Stimulated activated CD4-positive, alpha-beta T cell treated with anti-CD3 and anti-CD28 coated beads, Interleukin-12 subunit alpha, Interleukin-12 subunit beta, amount 100 ng/mL, for 4 hours (primary cell): Measurements from ENCODE around the gene YAP1.
A peak's percentile ranks its signal among the peaks of the same experiment; 100 is the strongest.
"Not testable (repeated sequence)": the region's sequence is repeated elsewhere in the genome, so short reads cannot be mapped to it uniquely, and the experiment has no call there.

Experiments
- DNase-seq: peaks from one replicate; pipeline ENCODE4 v3.0.0-alpha.2; 2020

Gene YAP1

DNA sequence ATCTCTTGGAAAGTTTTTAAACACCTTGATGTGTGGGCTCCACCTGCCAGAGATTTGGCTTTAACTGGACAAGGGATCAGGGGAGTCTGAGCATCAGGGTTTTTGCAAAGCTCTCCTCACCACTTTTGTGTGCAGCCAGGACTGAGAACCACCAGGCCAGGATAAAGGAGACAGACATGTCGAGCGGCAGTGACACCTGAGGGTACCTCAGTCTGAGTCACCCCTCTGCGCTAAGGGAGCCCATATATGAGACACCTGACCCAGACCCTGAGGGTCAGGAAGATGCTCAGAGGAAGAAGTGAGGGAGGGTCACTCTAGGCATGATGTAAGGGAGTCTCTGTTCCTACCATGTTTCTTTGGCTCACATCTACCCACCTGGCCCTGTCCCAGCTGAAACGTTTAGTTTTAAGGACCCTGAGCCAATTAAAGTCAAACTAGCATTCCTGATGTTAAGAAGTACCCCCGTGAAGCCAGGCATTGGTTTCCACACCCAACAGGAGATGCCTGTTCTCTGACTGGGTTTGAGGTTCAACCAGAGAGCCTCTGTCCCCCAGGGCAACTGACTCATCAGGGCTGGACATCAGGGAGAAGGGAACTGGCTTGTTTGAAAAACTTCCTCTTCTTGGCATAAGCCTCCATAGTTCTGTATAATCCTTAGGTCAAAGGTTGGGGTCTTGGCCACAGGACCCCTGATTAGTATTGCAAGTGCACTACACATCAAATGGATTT lies 134.6 kb downstream of the YAP1 start:
- DNase-seq: no peak

DNA sequence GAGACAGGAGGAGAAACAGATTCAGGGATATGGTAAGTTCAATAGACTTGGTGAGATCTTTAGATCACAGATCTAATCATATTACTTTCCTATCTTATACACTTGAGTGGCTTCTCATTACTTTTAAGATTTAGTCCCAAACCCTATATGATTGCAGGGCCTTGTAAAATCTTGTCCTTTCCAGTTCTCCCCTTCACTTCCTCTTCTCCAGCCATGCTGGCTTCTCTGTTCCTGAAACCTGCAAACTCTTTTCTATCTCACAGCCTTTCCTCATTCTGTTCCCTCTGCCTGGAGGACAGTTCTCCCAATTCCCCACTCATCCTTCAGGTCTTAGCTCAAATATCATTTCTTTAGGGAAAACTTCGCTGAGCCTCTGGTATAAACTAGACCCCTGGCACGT lies 141.2 kb downstream of the YAP1 start:
- no peak for DNase-seq

DNA sequence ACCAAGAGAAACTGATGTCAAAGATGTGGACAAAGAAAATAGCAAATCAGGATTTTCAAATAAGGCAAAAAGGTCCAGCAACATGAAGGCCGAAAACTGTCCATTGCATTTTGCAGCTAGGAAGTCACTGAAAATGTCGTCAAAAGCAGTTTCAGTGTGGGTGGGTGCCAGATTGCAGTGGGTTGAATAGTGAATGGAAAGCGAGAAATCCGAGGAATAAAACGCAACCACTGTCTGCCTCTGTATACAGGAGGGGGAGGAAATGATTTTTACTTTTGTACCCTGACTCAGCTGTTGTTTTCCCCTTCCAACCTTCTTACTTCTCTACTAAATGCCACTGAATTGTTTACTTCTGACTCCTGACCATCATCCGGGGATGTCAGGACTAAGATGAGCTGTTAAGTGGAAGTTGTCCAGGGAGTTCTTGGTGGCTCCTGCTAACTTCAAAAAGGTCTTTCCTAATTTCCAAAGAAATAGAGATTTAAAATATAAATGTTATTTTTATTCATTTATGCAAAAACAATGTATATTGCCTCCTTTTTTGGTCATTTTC lies 142.2 kb downstream of the YAP1 start:
- DNase-seq: no peak

DNA sequence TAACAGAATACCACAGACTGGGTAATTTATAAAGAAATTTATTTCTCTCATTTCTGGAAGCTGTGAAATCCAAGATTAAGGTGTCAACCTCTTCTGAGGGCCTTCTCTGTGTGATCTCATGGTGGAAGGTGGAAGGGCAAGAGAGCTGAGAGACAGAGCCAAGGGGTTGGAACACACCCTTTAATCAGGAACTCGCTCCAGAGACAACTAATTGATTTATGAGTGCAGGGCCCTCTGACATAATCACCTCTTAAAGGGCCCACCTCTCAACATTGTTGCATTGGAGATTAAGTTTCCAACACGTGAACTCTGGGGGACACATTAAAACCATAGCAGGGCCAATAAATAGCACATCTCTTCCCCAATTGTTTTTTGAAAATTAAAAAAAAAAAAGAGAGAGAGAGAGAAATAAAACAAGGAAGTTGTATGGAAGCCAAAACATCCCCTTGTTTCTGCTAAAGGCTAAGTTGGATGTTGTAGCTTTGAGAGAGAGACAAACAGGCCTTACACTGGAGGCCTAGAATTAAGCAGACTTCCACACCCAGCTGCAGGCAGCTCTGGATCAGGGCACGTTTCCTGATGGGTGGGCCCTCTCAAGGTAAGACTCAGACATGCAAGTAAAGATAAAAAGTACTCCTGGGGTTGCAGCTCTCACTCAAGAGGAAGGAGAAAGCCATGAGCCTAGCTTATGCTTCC lies 142.9 kb downstream of the YAP1 start:
- DNase-seq: no peak

DNA sequence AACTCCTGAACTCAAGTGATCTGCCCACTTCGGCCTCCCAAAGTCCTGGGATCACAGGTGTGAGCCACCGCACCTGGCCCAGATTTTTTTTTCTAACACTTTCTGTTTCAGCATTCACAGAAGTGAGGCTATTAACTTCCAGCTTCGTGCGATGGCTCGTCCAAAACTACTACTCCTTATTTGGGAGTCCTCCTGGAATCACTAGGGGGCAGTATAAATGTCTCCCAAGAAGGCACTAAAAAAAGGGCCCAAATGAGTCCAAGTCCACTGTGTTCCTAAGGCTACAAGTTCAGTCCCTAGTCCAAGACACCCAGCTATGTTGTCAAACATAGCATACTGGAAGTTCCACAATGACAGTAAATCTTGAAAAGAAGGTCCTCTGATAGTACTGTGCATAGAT lies 143.8 kb downstream of the YAP1 start:
- no peak for DNase-seq

DNA sequence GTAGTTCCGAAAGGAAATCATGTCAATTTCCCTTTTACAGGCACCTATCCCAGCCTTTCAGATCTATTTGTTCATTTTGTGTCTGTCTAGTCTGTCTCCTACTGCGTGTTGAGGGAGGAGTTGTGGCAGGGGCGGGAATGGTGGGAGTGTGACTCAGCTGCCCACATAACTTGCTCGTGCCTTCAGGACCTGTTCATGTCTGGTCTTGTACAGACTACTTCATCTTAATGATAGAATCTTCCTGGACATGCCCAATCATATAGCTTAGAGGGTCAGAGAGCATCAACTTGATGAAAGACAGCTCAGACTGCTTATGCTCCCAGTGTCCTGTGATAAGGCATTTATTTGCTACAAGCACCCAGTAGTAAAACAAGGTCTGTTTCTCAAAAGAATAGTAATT lies 146.0 kb downstream of the YAP1 start:
- DNase-seq: no peak

DNA sequence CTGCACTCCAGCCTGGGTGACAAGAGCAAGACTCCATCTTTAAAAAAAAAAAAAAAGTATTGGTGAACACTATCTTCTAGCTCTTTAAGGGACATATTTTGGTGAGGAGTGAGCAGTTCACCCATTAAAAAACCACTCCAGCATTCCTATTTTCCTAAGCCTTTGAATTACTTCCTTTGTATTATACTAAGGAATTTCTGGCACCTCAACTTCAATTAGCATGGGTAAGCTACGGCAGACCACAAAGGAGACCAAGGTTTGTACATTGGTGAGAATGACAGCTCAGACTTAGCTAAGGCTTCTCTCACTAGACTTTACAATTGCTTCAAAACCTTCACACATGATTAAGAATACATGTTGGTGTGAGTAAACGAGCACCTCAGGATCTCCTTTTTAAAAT lies 150.0 kb downstream of the YAP1 start:
- no peak for DNase-seq

DNA sequence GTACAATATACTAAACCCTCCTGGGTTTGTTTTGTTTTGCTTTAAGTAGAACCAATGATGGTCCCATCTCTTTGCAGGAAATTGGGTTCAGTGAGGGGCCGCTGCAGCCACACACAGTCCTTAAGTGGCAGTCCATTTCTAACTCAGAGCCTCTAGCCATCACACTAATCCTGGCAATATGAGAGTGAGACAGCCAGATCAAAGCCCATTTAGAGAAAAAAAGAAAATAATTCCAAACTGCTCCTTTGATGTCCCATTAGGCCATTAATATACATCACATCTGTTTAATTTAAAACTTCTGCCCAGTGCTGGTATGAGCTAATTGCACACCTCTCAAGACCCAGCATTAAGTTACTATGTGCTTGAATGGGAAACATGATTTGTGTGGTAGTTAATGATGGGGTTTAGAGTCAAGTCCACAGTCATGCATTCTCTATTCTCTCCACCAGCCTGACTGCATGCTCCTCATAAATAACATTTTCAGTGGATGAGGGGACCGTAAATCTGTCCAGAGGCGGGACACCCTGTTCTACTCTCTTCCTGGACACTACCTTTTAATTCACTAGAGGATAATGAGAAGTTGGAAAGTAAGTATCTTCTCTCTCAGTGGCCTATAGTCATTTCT lies 153.2 kb downstream of the YAP1 start:
- no peak for DNase-seq

DNA sequence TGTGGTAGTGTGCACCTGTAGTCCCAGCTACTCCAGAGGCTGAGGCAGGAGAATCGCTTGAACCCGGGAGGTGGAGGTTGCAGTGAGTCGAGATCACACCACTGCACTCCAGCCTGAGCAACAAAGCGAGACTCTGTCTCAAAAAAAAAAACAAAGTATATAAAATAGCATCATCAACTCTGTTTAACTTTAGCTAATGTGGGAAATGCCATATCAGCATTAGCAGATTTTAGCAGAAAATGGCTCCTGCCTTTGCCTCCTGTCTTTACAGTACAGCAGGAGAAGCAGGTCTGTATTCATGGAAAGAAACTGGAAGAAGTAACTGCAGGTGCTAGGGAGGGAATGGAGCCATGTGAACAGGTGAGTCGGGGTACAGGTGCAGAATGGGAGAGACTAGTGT lies 154.5 kb downstream of the YAP1 start:
- DNase-seq: not testable (repeated sequence)

DNA sequence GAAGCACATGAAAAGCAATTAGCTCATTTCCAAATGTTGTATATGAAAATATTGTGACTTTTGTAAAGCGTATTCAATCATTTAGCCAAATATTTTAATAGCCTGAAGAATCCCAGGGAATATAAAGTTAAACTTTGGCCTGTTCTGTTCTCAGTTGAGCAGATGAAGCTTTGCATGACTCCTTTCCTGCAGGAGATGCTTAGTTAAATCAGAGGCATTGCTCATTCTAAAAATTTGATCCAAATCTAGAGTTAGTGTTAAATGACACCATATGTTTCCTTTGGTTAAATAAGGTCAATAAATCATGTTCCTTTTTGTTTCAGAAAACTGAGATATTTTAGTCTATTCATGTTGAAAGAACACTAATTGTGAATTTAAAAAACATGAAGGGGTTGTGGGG lies 155.9 kb downstream of the YAP1 start:
- DNase-seq: no peak

DNA sequence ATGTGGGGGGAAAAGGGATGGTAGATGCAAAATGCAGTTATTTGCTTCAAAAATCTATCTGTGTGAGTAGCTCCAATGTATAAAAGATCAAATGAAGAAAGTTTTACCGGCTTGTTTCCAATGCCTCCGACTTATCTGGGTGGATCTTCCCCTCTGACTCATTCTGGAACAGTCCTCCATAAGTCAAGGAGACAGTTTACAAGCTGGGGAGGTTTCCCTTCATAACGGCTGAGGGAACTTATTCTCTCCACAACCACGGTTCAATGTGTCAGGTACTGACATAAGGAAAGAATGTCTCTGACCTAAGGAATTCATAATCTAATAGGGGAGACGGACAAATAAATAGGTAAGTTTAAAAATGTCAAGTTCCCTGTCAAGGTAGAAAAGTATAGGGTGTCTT lies 157.4 kb downstream of the YAP1 start:
- DNase-seq: no peak

DNA sequence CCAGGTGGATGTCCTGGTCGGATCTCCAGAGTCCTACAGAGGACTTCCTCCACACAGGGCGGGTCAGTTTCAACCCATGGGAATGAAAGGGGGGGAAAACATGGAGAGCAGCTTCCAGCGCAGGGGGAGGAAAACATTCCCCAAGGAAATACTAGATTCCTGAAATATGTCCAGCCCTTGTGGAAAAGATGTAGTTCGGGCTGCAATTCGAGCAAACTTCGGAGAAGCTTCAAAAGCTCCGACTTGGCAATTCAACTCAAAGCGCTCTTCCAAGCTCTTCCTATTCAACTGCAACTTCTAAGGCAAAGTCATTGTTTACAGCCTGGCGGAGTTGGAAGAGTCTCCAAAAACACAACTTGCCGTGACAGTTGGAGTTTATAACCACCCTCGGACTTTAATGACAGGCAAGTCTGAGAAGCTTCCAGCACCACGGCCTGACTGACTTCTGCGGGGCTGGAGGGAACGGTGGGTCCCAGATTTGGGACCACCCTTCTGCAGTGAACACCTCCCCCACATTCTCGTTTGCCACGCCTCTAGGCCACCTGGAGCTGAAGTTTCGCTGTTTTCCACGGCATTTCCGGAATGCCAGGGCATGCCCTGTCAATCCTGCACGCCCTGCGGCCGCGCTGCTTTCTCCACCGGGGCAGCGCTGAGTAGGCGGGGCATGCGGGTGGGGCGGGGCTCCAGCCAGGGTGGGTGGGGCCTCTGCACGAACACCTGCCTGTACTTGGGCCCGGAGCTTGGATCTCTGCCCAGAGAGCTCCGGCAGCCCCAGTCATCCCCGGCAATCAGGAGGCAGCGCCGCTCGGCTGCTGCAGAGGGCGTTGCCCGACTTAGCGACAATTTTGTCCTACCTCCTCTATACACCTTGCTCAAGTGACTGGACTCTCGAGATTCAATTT lies 158.1 kb downstream of the YAP1 start:
- DNase-seq: peak; percentile 75

DNA sequence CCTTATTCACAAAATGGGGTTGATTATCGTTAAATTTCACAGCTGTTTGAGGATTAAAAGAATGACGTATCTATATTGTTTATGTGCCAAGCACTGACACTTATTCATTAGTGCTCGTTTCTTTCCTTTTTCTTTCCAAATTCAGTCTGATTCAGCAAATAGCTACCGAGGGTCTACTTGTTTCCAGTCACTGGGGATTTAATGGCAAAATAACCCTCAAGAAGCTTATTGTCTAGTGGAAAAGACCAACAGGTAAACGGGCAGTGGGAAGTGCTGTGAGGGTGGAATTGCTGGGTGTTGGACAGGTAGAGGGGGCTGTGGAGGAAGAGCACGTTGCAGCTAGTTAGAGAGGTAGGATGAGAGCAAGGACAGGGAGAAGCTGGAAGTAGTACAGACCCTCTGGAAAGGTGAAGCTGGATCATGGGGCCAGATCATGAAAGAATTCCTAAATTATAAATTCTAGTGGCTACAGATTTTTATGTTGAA lies 158.8 kb downstream of the YAP1 start:
- DNase-seq: no peak

DNA sequence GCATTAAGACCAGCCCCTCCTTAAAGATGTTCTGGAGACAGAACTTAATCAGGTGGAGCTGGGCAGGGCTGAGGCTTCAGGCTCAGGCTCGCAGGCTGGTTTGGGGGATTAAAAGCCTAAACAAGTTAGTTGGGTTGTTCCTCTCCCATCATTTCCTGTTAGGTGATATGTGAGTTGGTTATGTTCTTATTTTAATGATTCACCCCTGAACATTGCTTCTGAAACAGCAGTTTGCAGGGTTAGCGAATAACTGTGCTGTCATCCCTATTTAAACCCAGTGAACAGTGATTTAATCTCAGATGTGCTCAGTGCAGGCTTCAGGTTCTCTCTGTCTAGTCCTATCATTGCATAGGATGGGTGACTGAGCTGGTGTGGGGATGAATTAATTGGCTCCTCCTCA lies 159.7 kb downstream of the YAP1 start:
- DNase-seq: no peak

DNA sequence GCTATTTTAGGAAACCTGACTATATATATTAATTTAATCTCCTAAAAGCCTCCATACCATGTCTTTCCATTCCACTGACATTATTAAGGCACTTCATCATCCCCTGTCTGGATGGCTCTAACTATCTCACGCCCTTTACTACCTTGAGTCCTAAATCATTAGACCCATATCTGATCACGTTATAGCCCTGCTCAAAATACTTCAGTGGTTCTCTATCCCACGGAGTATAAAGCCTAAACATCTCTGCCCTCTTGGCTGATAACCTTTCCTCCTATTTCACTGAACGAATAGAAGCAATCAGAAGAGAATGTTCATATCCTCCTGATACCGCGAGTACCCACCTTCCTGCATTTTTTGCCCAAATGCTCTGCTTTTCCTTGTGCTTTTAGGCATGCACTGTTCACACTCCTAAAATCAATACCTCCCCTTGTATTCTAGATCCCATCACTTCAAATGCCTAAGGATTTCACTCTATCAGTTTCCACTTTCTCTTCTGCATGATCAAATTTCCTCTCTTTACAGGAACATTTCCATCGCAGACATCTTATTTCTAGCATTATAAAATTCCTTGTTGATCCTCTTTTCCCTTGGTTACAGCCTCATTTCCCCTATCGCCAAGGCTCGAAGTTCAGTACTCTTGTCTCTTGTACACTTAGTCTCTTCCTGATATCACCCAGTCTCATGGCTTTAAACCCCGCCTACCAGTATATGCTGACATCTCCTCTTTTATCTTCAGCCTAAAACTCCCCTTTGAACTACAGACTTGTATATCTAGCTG lies 162.0 kb downstream of the YAP1 start:
- DNase-seq: no peak

DNA sequence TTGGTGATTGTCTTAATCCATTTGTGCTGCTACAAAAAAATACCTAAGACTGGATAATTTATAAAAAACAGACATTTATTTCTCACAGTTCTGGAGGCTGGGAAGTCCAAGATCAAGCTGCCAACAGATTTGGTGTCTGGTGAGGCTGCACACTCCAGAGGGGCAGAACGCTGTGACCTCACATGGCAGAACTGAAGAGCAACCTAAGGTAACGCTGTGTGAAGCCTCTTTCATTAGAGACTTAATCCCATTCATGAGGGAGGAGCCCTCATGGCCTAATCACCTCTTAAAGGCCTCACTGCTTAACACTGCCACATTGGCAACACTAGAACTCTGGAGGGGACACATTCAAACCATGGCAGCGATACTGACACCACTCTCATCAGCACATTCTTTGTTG lies 164.4 kb downstream of the YAP1 start:
- DNase-seq: no peak

DNA sequence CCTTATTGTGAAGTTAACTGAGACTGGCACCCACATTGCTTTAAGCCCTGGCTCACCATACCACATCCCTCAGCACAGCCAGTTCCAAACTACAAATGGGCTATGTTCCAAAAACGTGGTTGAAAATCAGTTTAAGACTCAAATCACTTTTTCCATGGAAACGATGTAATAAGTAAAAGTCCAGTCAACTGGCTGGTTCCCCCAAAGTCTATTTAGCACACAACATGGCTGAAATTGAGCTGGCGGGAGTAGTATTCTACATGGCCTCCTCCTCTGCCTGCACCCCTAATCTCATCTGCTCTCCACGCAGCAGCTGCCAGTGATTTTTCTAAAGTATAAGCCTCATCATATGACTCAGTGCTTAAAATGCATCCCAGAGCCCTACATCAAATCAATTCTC lies 166.1 kb downstream of the YAP1 start:
- no peak for DNase-seq

DNA sequence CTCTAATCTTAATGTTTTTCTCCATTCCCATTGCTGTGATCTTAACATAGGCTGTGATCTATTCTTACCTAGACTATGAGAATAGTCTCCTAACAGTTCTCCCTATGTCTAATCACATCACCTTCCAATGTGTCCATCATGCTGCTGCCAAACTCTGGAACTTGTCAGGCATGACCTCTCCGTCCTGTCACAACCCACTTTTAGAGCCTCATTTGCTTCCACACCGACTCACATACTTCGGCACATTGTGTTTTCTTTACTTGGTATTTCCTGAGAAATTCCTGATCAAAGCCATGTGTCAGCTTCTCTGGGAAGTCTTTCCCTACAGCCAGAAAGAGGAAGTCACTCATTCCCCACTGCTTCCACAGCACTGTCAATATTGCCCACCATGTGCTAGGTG lies 166.5 kb downstream of the YAP1 start:
- no peak for DNase-seq

DNA sequence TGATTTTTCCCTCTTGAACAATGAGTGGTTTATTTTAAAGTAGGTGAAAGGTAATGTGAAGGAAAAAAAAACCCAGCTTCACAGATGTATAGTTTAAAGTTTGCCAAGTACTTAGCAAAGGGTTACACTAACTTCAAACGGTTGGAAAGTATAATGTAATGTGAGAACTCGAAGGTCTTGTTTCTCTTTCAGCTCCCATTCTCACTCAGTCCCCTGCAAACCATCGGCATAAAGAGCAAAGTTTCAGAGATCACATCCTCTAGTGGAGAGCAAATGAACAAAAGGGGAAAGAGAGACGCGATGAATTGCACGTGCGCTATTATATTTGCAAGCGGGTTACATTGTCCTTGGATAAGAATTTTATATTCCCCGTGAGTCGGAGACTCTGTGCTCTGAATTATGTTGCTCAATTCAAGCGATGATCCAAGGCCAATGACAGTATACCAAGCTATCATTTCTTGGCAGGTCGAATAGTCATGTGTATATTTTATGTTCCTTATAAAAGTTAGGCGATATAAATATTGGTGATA lies 169.5 kb downstream of the YAP1 start:
- no peak for DNase-seq

DNA sequence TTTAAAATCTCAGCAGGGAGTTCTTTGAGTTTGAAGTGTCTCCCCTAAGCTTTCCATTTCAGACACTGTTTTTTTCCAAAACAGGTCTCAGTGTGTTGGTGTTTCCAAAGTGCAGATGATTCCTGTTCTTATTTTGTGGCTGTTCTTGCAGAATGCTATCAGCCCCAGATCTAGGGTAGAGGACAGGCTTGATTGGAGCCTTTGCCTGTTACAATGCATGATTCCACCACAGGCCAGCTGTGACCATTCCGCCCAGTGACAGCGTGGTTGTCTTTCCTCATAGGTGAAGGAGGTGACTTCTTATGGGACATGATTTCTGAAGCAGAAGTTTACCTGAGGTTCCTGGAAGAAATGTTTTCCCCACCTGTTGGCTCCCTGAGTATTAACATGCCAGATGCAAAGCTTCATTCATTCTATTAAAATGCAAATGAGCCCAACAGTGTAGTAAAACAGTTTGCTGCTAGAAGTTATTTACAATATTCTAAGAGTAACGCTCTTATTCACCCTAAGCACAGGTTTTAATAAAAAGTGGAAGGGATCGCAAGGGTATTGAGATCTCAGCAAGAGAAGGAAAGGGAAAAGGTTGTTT lies 170.1 kb downstream of the YAP1 start:
- no peak for DNase-seq
